Measurements from ENCODE around the gene NXPH2.

- TF ChIP-seq ZNF274 (IDR thresholded peaks at IDR 0.05; ENCODE audit: low read depth, low read length) (no peak), YY1 (IDR thresholded peaks at IDR 0.05; ENCODE audit: insufficient read depth, insufficient read length) (no peak)
Measured at GRCh38 chr2:138718405-138718804, 61.8 kb downstream of the NXPH2 start.

Data from NT2/D1 (cell line).